Measurements from ENCODE around the gene GRIK4.

Gene GRIK4

DNA sequence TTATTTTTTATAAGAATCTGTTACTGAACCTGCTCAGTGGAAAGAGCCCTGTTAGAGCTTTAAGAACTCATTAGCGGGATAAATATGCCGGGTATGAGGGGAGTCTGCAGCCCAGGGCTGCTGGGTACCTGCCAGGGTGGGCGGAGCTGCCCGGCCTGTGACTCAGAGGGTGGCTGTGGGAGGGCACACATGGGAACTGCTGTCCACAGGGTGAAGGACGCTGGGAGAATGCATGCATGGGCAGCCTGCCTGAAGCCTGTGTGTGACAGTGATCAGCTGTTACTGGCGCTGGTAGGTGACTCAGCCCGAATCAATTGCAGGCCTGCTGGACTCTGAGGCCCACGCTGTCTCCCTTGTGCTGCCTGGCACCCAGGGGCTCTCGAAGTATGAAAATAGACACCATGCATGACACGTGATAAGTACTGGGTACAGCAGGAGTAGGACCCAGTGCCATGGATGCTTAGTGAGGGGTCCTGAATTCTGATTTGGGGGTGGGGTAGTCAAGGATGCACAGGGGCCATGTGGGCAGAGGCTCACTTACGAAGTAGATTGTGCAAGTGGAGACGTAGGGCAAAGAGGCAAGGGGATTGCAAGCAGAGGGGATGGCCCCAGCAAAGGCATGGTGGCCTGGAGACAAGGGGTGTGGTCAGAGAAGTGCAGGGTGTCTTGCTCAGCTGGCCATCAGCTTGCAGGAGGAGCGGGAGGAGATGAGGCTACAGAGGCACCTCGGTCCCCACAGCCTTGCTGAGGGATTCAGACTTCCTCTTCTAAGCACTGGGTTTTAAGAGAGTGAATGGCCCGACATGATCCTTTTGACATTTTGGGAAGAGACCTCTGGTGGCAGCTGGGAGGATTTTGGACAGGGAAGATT, 36.5 kb downstream of the GRIK4 start:
- no peak for DNase-seq (ENCODE audit: low read depth in 3 of 3, low spot score in 1 of 3)

DNA sequence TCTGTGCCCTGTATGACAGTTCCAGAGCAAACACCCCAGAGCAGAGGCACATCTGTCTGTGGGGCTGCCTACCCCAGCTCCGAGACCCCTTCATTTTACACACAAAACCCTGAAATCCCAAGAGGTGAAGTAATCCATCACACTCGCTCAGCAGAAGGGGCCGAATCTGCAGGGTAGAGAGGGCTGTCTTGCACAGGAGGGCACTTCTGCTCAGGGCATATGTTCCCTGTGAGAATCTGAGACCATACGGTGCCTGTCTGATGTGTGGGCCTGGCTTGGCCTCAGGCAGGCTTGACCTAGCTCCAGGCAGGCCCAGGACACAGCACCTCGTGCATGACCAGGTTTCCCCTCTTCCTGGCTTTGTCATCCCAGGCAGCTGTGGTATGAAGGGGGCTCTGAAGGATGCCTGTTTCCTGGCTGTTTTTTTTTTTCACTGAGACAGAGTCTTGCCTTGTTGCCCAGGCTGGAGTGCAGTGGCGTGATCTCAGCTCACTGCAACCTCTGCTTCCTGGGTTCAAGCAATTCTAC, 37.2 kb downstream of the GRIK4 start:
- no peak for DNase-seq (ENCODE audit: low read depth in 3 of 3, low spot score in 1 of 3)

DNA sequence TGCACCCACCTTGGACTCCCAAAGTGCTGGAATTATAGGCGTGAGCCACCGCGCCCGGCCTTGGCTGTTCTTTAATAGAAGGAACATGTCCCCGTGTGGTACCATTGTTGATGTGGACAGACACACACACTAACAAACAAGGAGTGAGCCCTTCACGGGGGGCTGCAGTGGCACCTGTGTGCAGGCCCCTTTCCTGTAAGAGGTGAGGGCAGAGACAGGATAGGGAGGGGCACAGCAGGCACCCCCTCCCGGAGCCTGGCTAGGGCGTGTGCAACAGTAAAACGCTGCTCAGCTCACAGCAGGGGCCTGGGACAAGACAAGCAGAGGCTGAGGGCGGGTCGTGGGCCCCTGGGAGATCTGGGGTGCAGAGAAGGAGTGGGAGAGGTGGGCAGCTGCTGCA, 37.8 kb downstream of the GRIK4 start:
- DNase-seq (ENCODE audit: low read depth in 3 of 3, low spot score in 1 of 3) = no peak

DNA sequence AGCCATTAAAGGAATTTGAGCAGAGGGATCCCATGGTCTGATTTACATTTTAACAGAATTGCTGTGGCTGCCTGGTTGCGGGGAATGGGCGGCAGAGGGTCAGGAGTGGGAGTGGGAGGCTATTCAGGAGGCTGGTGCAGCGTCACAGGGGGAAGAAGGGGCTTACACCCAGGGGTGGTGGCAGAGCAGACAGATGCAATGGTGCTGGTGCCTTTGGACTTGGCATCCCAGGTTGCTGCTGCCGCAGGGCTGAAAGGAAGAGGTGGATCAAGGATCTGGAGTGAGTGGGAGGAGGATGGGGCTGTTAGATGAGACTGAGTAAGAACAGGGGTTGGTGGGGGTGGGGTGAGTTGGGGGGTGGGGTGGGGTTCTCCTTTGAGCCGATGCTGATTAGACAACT, 38.5 kb downstream of the GRIK4 start:
- no peak for DNase-seq (ENCODE audit: low read depth in 3 of 3, low spot score in 1 of 3)

DNA sequence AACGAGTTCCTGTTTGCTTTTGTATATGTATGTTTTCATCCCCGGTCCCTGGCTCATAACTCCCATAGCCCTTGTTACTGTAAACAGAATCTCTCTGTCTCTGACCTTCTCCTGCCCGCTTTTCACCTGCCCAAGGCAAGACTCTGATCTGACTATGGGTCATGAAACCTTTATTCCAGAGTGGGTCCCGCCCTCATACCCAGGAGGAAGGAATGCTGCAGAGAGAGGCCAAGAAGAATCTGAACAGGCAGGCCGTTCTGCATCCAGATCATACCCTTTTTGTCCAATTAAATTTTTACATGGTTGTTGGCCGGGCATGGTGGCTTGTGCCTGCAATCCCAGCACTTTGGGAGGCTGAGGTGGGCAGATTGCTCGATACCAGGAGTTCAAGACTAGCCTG, 39.6 kb downstream of the GRIK4 start:
- DNase-seq (ENCODE audit: low read depth in 3 of 3, low spot score in 1 of 3) = no peak

DNA sequence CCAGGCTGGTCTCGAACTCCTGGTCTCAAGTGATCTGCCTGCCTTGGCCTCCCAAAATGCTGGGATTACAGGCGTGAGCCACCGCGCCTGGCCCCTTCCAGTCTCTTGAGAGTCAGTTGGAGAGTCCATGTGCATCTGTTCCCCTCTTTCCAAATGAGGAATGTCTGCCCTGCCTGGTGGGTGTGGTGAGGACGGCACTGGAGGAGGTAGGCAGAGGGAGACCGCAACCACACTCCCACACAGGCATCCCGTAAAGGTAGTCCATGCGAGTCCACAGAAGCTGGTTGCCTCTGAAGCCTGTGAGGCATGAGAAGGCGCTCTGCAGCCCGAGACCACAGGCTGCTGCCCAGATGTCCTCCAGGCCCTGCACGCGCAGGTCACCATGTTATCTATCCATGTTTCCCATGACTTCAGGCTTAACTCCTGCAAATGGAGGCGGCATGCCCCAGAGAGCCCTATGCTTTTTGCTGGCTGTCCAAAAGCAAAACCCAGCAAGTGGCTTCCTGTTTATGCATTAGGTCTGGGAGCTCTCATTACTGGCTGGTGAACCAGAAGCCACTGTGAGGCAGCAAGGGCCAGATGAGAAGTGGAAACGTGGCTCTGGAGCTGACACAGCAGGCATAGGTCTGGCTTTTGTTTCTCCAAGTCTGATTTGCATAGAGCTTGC, 43.4 kb downstream of the GRIK4 start:
- no peak for DNase-seq (ENCODE audit: low read depth in 3 of 3, low spot score in 1 of 3)

DNA sequence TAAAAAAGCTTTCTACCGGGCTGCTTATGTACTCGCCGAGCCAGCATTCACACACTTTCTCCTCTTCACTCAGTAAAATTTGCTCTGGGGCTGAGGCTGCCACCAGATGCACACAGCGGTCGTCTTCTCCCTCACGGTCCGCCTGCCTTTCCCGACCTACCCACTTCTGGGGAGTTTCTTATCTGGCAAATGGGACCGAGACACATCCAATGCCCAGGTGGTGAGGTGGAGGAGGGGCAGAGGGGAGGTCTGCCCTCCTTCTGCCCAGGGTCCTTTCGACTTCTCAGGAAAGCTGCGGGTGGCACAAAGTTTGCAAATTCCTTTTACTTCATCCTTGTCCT, 43.9 kb downstream of the GRIK4 start:
- no peak for DNase-seq (ENCODE audit: low read depth in 3 of 3, low spot score in 1 of 3)

DNA sequence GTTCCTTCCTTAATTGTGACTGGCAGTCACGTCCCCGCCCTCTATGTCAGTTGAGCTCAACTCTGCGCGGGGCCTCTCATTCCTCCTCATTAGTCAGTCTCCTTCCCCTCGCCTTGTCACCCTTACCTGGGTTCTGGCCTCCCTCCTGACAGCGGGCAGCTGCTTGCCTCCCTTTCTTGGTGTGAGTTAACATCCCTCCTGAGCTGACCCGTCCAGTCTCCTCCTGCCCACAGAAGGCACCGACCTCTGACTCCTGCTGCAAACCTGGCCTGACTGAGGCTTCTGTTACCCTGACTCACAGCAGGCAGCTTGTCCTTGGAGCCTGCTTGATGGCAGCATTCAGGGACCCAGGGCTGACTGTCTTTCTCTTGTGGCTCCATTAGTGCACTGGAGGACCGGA, 45.2 kb downstream of the GRIK4 start:
- no peak for DNase-seq (ENCODE audit: low read depth in 3 of 3, low spot score in 1 of 3)

DNA sequence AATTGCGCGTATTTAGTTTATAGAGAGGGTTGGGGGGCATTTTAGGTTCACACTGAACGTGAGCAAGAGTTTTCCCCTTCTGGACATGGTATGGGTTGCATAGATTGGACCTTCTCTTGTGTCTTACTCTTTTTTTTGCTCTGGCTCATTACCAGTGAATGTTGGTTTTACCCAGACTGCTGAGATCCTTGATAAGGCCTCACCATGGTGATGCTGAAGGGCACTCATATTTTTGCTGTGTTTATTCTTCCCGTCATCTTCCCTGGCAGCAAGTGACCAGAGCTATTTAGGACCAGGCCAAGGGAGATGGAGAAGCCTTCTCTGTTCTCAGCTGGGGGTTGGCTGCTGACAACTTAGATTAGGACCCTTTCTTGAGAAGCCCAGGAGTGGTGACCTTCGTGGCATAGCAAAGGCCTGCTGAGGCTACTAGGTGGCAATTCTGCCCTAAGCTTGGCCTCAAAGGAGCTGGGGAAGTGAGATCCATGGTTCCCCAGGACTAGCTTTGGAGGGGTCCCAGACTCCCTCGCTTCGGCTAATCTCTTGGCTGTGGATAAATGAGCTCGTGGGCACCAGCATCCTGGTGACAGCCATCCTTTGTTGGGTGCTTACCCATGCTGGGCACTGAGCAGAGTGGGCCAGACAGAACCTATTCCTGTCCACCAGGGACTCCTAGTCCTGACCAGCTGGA, 47.3 kb downstream of the GRIK4 start:
- no peak for DNase-seq (ENCODE audit: low read depth in 3 of 3, low spot score in 1 of 3)

DNA sequence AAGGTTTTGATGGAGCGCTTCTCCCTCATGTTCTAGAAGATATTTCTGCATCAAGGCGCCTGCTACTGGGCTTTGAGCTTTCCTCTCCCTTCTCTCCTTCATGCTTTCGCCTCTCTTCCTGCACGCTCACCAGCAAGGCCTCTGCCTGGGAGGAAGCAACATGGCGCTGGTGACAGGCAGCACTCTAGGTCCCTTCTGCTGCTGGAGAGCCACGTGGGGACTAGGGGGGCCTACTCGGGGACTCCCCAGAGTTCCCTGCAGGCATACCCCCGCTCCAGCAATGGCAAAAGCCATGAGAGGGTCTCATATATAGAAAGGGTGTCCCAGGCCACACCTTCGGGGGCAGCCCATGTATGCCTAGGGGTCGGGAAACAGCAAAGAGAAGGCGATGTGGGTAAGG, 49.7 kb downstream of the GRIK4 start:
- DNase-seq (ENCODE audit: low read depth in 3 of 3, low spot score in 1 of 3) = no peak

DNA sequence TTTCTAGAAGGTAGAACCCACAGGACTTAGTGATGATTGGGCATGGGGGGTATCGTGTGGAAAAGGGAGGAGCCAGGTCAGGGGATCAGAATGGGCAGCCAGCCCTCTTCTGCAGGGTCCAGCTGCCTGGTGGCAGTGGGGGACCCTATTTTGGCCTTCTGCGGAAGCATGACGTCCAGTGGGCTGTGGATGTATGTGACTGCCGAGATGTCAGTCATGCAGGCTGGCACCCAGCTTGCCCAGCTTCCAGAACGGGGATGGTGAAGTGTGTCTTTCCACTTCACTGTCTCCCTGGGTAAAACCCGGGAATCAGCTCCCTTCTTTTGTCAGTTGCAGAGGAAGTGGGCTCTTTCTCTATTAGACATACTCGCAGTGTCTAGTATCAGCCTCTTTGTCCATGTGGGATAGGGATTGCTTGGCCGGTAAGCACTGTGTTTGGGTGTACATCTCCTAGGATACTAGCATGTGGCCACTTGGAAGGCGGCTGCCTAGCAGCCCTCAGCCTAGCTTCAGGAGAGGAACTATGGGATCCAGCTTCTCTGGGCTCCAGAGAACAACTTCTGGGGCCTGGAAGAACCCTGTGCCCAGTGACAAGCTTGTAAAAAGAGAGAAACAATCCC, 51.4 kb downstream of the GRIK4 start:
- DNase-seq (ENCODE audit: low read depth in 3 of 3, low spot score in 1 of 3) = no peak

DNA sequence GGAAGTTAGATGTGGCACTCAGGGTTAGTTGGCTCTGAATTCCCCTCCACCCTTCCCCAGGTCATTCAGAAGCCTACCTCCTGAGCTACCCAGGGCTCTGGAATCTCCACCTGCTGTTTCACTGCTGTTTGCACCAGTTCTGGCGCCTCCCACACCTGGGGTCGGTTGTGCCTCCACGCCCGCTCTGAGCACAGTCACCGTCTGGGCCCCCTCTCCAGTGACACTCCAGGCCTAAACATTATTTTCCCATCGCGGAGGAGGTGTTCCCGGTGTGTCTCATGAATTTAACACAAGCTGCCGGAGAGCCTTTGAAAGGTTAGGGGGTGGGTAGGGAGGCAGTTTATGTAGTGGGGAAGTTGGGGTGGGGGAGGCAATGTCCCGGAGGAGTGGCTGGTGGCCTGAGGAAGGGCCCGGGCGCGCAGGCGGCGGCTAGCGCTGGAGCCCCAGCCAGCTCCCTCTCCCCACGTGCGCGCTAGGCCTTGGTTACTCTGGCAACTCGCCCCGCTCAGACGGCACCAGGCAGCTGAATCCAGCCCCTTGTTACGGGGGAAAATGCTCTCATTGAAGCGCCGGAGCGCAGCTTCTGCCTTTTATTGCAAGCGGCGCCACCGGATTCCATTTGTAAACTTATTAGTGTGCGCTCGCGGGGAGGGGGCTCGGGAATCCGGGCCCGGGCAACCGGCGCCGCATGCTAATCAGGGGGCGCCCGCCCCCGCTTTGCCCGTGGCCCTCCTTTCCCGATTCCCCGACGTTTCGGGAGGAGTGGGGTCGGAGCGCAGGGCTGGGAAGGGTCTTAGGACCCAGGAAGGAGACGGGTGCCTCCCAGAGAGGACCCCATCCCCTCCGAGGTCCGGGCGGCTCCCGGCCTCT, 52.4 kb downstream of the GRIK4 start:
- no peak for DNase-seq (ENCODE audit: low read depth in 3 of 3, low spot score in 1 of 3)

DNA sequence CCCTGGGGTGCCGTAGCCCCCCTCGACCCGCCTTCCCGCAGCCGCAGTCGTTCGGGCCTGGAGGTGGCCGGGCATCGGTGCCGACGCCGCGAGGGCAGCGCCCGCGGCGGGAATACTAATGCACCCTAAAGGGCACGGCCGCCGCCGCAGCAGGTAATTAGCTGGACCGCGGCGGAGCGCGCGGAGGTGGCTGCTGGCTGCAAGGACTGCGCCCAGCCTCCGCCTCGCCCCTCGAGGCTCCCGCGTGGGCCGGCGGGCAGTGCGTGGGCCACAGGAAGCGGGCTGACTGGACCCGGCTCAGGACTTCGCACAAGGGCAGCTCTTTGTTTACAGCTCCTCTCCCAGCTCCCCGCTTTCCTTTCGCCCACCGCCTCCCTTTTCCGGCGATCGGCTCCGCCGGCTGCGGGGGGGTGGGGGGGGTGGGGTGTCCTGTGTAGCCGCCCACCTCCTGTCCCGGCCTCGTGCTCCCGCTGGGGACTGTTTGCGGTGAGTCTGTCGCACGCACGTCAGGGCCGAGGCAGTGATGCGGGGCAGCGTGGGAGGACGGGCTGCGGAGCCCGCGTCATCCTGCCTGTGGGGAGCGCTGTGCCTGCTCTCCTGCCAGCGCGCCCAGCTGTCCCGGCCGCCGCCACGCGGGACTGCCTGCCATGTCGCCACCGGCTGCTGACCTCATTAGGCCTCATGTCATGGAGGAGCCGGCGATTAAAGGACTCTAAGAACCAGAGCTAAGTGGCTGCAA, 53.2 kb downstream of the GRIK4 start:
- no peak for DNase-seq (ENCODE audit: low read depth in 3 of 3, low spot score in 1 of 3)

DNA sequence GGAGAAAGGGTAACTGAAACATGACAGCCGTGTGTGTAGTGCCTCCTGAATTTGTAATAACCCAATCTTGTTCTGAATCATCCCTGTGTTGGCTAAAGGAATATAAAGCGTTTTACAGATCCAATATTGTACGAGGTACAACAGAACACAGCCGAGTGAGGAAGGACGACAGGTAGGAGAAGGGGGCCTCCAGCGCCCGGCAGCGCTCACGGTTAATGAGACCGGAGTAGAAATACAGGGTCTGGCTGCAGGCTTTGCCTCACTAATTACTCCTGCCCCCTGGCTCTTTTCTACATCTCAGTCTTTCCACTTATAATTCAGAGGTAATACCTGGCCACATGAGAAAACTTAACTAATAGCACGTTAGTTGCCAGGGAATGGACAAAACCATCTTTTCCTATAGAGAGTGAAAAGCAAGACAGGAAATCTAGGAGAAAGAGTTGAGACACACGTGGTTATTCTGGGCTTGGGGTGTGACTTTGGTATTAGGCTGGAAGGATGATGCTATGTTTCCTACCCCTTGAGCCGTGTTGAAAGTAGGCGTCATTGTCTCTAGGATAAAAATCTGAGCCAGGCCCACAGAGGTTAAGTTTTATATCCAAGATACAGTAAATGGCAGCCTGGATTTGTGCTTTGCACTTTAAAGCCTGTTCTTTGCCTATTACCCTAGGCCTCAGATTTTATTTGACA, 54.1 kb downstream of the GRIK4 start:
- DNase-seq (ENCODE audit: low read depth in 3 of 3, low spot score in 1 of 3) = no peak

DNA sequence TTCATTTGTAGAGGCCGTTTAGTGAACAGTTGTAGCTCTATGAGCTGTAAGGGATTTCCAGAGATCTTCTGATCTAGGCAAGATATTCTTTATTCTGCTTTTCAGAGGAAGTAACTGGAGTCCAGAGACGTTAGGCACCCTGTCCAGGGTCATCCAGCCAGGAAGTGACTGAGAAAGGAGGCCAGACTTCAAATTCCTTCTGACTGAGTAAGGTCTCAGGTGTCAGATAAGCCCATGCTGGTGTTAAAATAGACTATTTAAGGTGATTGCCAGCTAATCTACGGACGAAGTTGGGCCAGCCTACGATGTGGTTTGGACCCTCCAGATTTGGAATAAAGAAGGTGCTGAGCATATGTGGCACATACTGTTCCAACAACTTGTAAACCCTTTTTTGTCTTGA, 54.6 kb downstream of the GRIK4 start:
- DNase-seq (ENCODE audit: low read depth in 3 of 3, low spot score in 1 of 3) = no peak

DNA sequence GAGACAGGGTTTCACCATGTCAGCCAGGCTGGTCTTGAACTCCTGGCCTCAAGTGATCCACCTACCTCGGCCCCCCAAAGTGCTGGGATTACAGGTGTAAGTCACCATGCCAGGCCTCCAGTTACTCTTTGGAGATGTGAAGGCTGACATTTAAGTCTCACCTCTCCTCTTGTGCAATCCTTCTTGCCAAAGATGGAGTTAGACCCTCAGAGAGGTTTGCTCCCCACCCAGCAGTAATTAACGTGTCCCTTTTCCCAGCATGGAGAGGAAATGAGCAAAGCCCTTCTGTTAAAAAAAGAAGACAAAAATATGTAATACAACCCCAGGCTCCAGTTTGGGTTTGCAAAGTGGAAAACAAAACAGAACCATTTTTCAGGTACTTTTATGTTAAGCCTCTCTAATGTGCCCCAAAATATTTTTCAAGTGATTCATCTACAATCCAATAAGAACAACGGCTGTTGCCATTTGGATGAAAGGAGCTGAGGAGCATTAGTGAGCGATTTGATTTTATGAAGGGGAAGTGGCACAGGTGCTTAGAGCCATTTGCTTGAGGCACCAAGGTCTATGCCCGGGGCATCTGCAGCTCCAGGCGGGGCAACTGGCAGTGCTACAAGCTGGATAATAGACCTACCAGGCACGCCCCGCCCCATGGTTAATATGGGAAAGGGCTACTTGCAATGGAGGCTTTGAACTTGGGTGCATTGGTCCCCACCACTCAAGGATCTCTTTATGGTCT, 57.2 kb downstream of the GRIK4 start:
- no peak for DNase-seq (ENCODE audit: low read depth in 3 of 3, low spot score in 1 of 3)

DNA sequence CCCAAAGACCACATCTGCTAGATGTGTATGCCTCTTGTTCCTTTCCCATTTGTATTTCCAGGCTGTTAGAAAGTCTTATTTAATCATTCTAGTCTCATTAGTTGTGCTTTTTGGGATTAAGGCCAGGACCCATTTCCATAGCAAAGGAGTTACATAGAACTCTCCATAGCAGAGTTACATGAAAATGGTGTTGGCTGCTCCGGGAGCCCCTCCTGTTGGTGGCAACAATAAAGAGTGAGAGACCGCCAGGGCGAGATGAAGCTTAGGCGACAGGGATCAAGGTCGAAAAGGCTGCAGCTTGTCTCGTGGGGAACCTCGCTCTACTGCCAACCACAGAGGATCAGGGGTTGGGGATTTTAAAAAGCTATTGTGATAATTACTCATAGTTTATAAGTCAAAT, 58.3 kb downstream of the GRIK4 start:
- no peak for DNase-seq (ENCODE audit: low read depth in 3 of 3, low spot score in 1 of 3)

DNA sequence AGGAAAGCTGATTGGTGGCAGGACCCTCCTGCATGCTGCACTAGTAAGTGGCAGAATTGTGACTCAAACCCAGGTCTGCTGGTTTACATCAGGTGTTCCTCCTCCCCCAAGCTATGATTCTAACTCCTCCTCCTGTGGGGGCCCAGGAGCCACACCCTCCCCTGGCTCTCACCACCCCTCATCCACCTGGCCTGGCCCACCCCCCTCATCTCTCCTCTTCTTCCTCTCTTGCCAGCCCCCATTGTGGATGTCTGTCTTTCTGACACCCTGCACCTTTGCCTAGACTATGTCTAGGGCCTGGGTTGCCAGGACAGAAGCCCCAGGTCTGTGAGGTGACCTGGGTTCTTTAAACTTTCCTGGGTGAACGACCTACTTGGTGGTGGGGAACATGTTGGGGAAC, 59.9 kb downstream of the GRIK4 start:
- DNase-seq (ENCODE audit: low read depth in 3 of 3, low spot score in 1 of 3) = no peak

Data from stimulated activated CD4-positive, alpha-beta T cell treated with anti-CD3 and anti-CD28 coated beads, TNF-alpha, amount 100 ng/mL, for 1 hour (primary cell).